ENCODE results near the gene TDRD9.

GRCh38 chr14:103886304-103887169 is 41.7 kb upstream of the TDRD9 start:
- TF ChIP-seq CTCF (IDR thresholded peaks at IDR 0.05), result no peak
- no peak for TF ChIP-seq POLR2AphosphoS5 (IDR thresholded peaks at IDR 0.05)
- TF ChIP-seq POLR2A (IDR thresholded peaks at IDR 0.05; ENCODE audit: low read depth), result no peak
- TF ChIP-seq EP300 (IDR thresholded peaks at IDR 0.05), result no peak

Measured in esophagus muscularis mucosa (tissue), 4 donors.